Activated B cell treated with CpG ODN at 0.5 μM for 24 hours (primary cell): ENCODE data around the gene SETD3. TPM values are rescaled to one million over a fixed set of nuclear protein-coding genes. Genes with fewer than 3 reads are reported as not detected.

Experiments
- ATAC-seq: fragments of 200-7000 bp; cut with Tn5 transposase; one replicate; pipeline ENCODE4 v1.10.0; 2021; ENCODE audit warnings: low read depth, mild to moderate bottlenecking, moderate library complexity
- CTCF ChIA-PET: fragments of 350-600 bp; sonication (Branson Sonifier 250); formaldehyde crosslinking; loops from one replicate; lab custom pipeline; 2021; ENCODE audit warnings: antibody characterized with exemption; lab: Charles Lee
- POLR2A ChIA-PET: fragments of 350-600 bp; sonication (Branson Sonifier 250); formaldehyde crosslinking; loops from one replicate; lab custom pipeline; 2021; ENCODE audit warnings: antibody characterized with exemption; lab: Charles Lee
- DNase-seq: peaks from one replicate; pipeline ENCODE4 v3.0.0; 2022
- H3K27ac Mint-ChIP-seq: one replicate; pipeline ENCODE4 v1.8.0; 2020; ENCODE audit warnings: mixed read lengths
- H3K27me3 Mint-ChIP-seq: one replicate; pipeline ENCODE4 v1.8.0; 2021; ENCODE audit warnings: mixed read lengths
- H3K36me3 Mint-ChIP-seq: one replicate; pipeline ENCODE4 v1.8.0; 2021; ENCODE audit warnings: low read depth, mixed read lengths
- H3K4me1 Mint-ChIP-seq: one replicate; pipeline ENCODE4 v1.8.0; 2021; ENCODE audit warnings: mixed read lengths
- H3K4me3 Mint-ChIP-seq: one replicate; pipeline ENCODE4 v1.8.0; 2020; ENCODE audit warnings: mild to moderate bottlenecking, mixed read lengths
- H3K9me3 Mint-ChIP-seq: one replicate; pipeline ENCODE4 v1.8.0; 2020; ENCODE audit warnings: mixed read lengths
- CTCF ChIP-seq: fragments of 200-600 bp; IDR thresholded peaks from one replicate; pipeline ENCODE4 v1.8.0; 2022; ENCODE audit warnings: antibody characterized with exemption, mild to moderate bottlenecking
- intact Hi-C: fragments of 100-400 bp; cut with micrococcal nuclease; formaldehyde crosslinking; loops from one replicate; pipeline ENCODE4 v1.15.1; 2024
- total RNA-seq: library from RNA; stranded (reverse); gene quantifications from 2 replicates; pipeline ENCODE4 v1.2.3, GENCODE V29; 2022

The SETD3 gene
- total RNA-seq = 31.9 and 33.2 TPM in 2 replicates

- Mint-ChIP-seq H3K4me3 (peak within 1 kb of the TSS; percentile 97), H3K9me3 (no peaks in the 10 kb centered on the region), H3K36me3 (peaks cover 8% of the 10 kb centered on the region), H3K27me3 (no peaks in the 10 kb centered on the region), H3K27ac (peak within 1 kb of the TSS; percentile 96), H3K4me1 (peaks cover 54% of the 10 kb centered on the region)
- peak; percentile 33 for DNase-seq
- intact Hi-C loops = loop anchor here (2.0 kb wide), 2 partner anchors 593 to 761 kb away; no protein-coding TSS in a partner anchor
- POLR2A ChIA-PET = interaction anchor here (0.6 to 2.5 kb wide), 10 partner anchors 8 to 805 kb away, joined by 3 to 27 read pairs (median 3); partner anchors contain the start of genes CCDC85C and CYP46A1
- ATAC-seq = no peak
- CTCF ChIA-PET = interaction anchor here (1.2 kb wide), 1 partner anchor 125 kb away, joined by 5 read pairs; no protein-coding TSS in a partner anchor
- no peak for TF ChIP-seq CTCF
Measured at GRCh38 chr14:99479906-99480869, at the start of gene SETD3. TSS of gene SETD3 (minus strand) at chr14:99480859. CDS start at chr14:99465805, 15,054 bp downstream.

- H3K36me3 Mint-ChIP-seq = no peaks in the 10 kb centered on the region
- no peaks in the 10 kb centered on the region for H3K9me3 Mint-ChIP-seq
- TF ChIP-seq CTCF = no peak
- peaks cover 2% of the 10 kb centered on the region for H3K4me1 Mint-ChIP-seq
- CTCF ChIA-PET = no interaction called here
- no peaks in the 10 kb centered on the region for H3K27me3 Mint-ChIP-seq
- H3K4me3 Mint-ChIP-seq = no peak overlapping the region
- no peak overlapping the region for H3K27ac Mint-ChIP-seq
- POLR2A ChIA-PET = no interaction called here
- intact Hi-C loops = no loop called here
- ATAC-seq = no peak
- DNase-seq = no peak
Measured at GRCh38 chr14:99529899-99530298, 49.2 kb upstream of the SETD3 start.

- POLR2A ChIA-PET = no interaction called here
Measured at GRCh38 chr14:99527427-99528076, 46.9 kb upstream of the SETD3 start.

GRCh38 chr14:99527026-99527425 lies 46.4 kb upstream of the SETD3 start:
- intact Hi-C loops = no loop called here
- Mint-ChIP-seq H3K4me3 (no peak overlapping the region), H3K9me3 (no peaks in the 10 kb centered on the region), H3K36me3 (no peaks in the 10 kb centered on the region), H3K4me1 (peaks cover 2% of the 10 kb centered on the region), H3K27me3 (no peaks in the 10 kb centered on the region), H3K27ac (no peak overlapping the region)
- CTCF ChIA-PET = no interaction called here
- POLR2A ChIA-PET = no interaction called here
- DNase-seq (no peak), ATAC-seq (no peak)
- no peak for TF ChIP-seq CTCF

More at GRCh38 chr14:99527427-99528076, 46.9 kb upstream of the SETD3 start:
- peaks cover 2% of the 10 kb centered on the region for H3K4me1 Mint-ChIP-seq
- ATAC-seq = no peak
- no peak for DNase-seq
- H3K27ac Mint-ChIP-seq = no peak overlapping the region
- intact Hi-C loops = no loop called here
- CTCF ChIA-PET = no interaction called here
- no peak for TF ChIP-seq CTCF
- H3K36me3 Mint-ChIP-seq = no peaks in the 10 kb centered on the region
- no peaks in the 10 kb centered on the region for H3K27me3 Mint-ChIP-seq
- no peak overlapping the region for H3K4me3 Mint-ChIP-seq
- H3K9me3 Mint-ChIP-seq = no peaks in the 10 kb centered on the region

- Mint-ChIP-seq H3K4me3 (no peak overlapping the region), H3K27ac (no peak overlapping the region), H3K27me3 (no peaks in the 10 kb centered on the region), H3K9me3 (no peaks in the 10 kb centered on the region), H3K36me3 (no peaks in the 10 kb centered on the region), H3K4me1 (peaks cover 2% of the 10 kb centered on the region)
- DNase-seq (no peak), ATAC-seq (no peak)
- TF ChIP-seq CTCF = no peak
- POLR2A ChIA-PET = no interaction called here
- CTCF ChIA-PET = no interaction called here
- intact Hi-C loops = no loop called here
Measured at GRCh38 chr14:99525699-99526080, 45.0 kb upstream of the SETD3 start.
